Stimulated activated CD4-positive, alpha-beta T cell treated with anti-CD3 and anti-CD28 coated beads, Interleukin-2, amount 100 ng/mL, for 48 hours (primary cell): ENCODE measurements around the gene BDP1.
A peak's percentile ranks its signal among the peaks of the same experiment; 100 is the strongest.
"Not testable (repeated sequence)": the region's sequence is repeated elsewhere in the genome, so short reads cannot be mapped to it uniquely, and the experiment has no call there.

ENCODE experiments used
- DNase-seq, 2 donors: peaks; one replicate each; pipeline ENCODE4 v3.0.0-alpha.2; 2020

Gene BDP1, protein sequence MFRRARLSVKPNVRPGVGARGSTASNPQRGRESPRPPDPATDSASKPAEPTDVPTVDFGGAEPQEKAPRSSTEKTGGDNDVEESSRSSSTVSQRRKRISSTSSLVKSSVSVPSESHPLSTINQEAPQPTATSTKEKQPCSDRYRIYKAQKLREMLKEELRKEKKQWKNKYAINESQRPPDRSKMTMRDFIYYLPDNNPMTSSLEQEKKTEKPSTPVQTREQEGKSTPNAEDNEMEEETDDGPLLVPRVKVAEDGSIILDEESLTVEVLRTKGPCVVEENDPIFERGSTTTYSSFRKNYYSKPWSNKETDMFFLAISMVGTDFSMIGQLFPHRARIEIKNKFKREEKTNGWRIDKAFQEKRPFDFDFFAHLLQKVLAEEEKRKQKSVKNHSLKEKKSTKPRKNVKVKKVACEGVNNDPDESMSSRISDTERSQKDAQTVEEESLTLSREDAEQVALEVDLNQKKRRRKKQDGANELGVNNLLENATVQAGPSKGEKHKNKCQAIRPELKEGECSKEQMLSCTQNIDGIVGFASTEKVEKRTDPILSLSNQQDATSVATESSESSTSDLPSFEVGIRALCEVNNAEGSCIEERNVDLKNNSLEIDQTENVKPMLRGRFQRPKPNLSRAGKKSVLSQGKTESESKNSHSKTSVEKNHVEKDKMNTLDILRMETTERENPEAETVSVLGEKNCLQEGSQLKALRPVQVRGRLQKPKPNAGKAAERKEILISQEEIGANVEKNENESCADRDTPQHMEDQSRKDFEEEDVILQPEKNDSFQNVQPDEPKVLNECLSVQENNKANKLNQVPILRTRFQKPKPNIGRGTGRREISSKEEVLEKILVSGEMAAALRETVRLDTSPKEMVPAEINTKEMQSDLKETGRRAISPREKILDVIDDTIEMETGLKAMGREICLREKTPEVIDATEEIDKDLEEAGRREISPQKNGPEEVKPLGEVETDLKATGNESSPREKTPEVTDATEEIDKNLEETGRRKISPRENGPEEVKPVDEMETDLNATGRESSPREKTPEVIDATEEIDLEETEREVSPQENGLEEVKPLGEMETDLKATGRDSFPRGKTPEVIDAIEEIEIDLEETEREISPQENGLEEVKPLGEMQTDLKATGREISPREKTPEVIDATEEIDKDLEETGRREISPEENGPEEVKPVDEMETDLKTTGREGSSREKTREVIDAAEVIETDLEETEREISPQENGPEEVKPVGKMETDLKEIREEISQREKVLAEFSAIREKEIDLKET (N-terminal part only)

GRCh38 chr5:71455427-71456361 lies at the start of gene BDP1:
Gene BDP1, plus strand, starts transcription at chr5:71455651. Its CDS starts 227 bp downstream, at chr5:71455878.
- DNase-seq = peak; percentile 92 to 96

GRCh38 chr5:71410088-71410487 lies 45.4 kb upstream of the BDP1 start:
- DNase-seq = not testable (repeated sequence)

DNA sequence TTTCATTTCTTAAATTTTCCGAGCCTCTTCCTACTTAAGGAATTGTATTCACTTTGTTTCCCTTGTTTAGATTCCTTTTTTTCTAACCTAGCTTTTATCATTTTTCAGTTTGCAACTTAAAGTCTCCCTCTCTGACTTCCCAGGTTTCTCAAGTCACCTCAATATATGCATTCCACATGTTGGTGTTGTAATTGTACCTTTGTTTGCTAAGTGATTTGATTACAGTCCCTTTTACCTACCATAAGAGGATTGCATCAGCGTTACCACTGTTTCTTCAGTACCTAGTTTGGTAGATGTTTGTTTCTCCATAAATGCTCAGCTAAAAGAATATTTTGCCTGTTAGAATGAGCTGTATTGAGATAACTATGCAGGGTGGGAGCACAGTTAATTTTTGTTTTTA lies 39.8 kb upstream of the BDP1 start:
- DNase-seq = not testable (repeated sequence)

DNA sequence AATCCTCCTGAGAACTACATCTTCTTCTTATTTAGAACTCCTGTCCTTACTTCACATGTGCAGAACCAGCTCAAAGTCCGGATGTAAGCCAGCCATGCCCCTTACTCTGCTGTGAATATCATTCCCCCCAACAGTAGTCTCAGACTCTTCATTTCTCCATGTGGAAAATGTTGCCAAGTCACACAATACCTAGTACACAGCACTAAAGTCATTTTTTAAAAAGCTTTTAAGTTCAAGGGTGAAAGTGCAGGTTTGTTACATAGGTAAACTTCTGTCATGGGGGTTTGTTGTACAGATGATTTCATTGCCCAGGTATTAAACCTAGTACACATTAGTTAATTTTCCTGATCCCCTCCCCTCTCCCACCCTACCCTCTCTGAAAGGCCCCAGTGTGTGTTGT lies 37.4 kb upstream of the BDP1 start:
- not testable (repeated sequence) for DNase-seq

DNA sequence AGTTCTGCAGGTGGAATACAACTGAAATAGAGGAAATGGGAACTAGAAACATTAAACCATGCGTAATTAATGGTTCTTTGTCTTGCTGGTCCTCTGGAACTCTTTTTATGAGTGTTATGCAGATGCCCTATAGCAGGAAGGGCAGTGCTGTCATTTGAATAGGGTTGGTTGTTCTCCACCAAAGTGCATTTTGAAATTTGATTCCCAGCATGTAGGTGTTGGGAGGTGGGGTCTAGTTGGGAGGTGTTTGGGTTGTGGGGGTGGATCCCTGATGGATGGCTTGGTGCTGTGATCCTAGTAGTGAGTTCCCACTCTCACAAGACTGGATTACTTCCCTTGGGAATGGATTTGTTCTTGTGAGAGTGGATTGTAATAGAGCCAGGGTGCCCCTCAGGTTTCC lies 34.2 kb upstream of the BDP1 start:
- not testable (repeated sequence) for DNase-seq

DNA sequence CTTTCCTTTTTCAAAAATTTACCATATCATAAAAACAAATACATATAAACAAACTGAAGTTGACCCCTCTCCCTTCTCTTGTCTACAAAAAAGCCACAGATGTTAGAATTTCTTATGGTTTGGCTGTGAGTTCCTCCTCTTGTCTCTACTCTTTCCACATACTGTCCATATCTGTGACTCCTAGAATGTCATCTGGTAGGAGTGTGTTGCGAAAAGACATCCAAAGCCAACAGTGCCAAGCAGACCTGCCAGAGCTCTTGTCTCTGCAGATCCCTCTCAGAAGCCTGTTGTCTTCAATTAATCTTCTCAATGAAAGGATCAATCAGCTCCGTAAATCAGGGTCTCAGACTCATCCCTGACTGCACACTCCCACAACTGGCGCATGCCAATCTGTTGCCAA lies 31.6 kb upstream of the BDP1 start:
- not testable (repeated sequence) for DNase-seq

DNA sequence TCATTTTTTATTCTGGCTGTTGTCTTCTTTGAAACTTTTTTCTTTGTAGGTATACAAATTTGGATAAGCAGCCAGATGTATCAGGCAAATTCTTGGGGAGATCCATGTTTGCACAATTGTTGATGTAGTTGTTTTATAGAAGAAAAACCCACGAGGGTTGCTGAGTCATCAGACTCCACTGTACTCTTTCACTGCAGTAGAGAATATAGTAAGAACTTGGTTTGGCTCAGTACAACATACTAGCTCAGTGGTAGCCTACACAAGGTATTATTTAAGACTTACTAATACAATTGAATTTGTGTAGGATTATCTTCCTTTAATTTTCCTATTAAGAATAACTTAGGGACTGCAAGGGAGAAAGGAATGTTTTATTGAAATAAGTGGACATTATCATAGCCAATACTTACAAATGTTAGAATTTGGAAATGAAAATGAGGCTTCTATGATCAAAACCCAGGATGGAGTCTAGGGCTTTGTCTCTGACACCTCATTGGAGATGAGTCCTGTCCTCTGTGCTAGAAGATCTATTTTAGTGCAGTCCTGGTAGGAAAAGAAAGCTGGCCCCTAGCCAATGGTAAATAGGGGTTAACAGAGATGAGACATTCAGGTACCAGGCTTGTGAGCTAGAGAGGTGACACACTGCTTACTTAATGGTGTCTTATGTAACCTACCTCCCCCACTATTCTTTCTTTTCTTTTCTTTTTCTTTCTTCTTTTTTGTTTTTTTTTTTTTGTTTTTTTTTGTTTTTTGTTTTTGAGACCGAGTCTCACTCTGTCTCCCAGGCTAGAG lies 28.6 kb upstream of the BDP1 start:
- not testable (repeated sequence) for DNase-seq

DNA sequence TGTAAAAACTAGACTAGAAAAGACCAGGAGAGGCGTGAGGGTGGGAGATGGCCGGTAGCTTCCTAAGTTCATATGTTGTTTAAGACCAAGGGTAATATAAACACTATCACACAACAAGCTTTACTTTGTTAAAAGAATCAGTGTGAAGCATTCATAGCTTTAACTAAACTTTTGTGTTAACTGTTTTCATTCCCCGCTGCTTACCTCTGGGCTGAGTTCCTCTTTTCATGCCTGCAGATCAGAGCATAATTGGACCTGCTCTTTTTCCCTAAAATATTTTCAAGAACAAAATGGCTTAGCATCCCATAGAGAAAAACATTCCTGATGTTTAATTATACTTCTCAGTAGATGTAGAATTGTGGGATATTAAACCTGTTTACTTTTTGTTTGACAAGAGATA lies 23.0 kb upstream of the BDP1 start:
- not testable (repeated sequence) for DNase-seq

- DNase-seq = not testable (repeated sequence)
Observed at GRCh38 chr5:71434825-71435224, 20.6 kb upstream of the BDP1 start.

- DNase-seq = not testable (repeated sequence)
Observed at GRCh38 chr5:71441564-71441963, 13.9 kb upstream of the BDP1 start.

DNA sequence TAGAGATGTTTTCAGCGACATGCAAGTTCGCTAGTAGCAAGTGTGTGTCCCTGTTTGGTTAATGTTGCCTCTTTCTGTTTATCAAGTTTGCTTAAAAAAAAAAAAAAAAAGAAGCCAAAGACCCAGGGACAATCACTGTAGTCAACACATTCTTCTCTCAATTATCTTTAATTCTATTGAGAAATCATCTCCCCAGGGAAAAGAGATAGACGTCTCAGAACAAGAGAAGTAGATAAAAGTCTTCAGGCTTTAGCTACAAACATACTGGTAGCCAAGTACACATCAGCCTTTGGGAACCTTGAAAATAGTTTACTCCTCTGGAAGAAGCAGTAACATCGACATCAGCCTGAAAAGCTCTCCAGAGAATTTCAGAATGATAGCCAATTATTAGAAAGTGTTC lies 11.6 kb upstream of the BDP1 start:
- DNase-seq = not testable (repeated sequence)

GRCh38 chr5:71445015-71445414 lies 10.4 kb upstream of the BDP1 start:
- not testable (repeated sequence) for DNase-seq

DNA sequence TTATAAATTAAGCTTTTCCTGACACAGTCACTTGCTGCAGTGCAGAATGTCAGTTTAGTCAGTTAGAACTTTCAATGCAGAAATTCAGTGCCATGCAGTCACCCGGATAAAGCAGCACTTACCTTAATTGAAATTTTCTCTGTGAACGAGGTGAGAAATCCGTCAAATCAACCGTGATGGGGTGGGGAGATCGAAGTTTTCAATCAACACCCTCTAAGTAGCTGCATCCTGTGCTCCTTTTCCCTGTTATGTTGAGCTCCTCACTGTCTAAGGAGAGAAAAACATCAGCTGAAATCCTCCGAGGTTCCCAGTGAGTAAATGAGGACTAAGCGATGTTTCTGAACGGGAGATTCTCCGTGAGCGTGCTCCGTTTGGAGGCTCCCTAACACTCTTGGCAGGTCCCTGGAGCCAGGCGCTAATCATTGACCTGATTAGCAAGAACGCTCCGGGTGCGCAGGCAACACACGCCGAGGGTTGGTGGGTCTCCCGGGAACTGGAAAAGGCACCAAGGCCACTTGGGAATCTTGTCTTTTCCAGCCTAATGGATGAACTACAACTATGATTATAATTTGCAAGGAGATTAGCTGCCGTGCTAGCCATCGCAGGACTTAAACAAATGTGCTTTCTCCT lies 9.8 kb upstream of the BDP1 start:
- not testable (repeated sequence) for DNase-seq

- DNase-seq = not testable (repeated sequence)
Observed at GRCh38 chr5:71446540-71447216, 8.8 kb upstream of the BDP1 start.

GRCh38 chr5:71447218-71447808 lies 8.1 kb upstream of the BDP1 start:
- peak; percentile 18 to 28 for DNase-seq

- no peak for DNase-seq
Observed at GRCh38 chr5:71452876-71453275, 2.6 kb upstream of the BDP1 start.

- DNase-seq = no peak
Observed at GRCh38 chr5:71454913-71455312, 538 bp upstream of the BDP1 start.

GRCh38 chr5:71456362-71456743 lies 902 bp downstream of the BDP1 start:
- no peak for DNase-seq

- no peak for DNase-seq
Observed at GRCh38 chr5:71457106-71457505, 1.7 kb downstream of the BDP1 start.
